ENCODE results near the gene BARX2.

GRCh38 chr11:129365816-129366215 is 9.8 kb upstream of the BARX2 start:
- TF ChIP-seq POLR2A (IDR thresholded peaks at IDR 0.05) (no peak), CTCF (IDR thresholded peaks at IDR 0.05) (no peak), EP300 (IDR thresholded peaks at IDR 0.05) (no peak)
